SK-N-MC (cell line): ENCODE measurements around the gene SH2D3C.

Source experiments
- EZH2 ChIP-seq: fragments of 200-600 bp; sonication (generic); IDR thresholded peaks from one replicate; pipeline ENCODE4 v1.6.1; 2017; ENCODE audit warnings: antibody characterized with exemption
- POLR2AphosphoS5 ChIP-seq: IDR thresholded peaks from 2 replicates; pipeline ENCODE4 v1.6.1; 2012; ENCODE audit warnings: mild to moderate bottlenecking, low read depth, low read length, borderline replicate concordance

- TF ChIP-seq POLR2AphosphoS5 (no peak), EZH2 (no peak)
These were observed 62.1 kb downstream of the SH2D3C start for GRCh38 chr9:127716412-127716811.
